HCT116 (cell line): ENCODE measurements around the gene RAB11FIP2. TPM values are rescaled to one million over a fixed set of nuclear protein-coding genes. Genes with fewer than 3 reads are reported as not detected.

Experiments used
- ATAC-seq: fragments of 200-7000 bp; cut with Tn5 transposase; 2 replicates; pipeline ENCODE4 v1.9.1; 2020; ENCODE audit warnings: mild to moderate bottlenecking, moderate library complexity
- BruUV-seq: library from RNA; stranded (reverse); fragments of 400-500 nt; replicated peaks from 2 replicates; lab custom pipeline; 2021; lab: Mats Ljungman, UMichigan
- CTCF ChIA-PET: fragments of 300-600 bp; sonication (Branson Sonifier 250); formaldehyde crosslinking; loops from one replicate; lab custom pipeline; 2021; ENCODE audit warnings: antibody characterized with exemption; lab: Charles Lee
- POLR2A ChIA-PET: fragments of 300-600, 350-600 bp; sonication (Branson Sonifier 250); formaldehyde crosslinking; loops from one replicate; lab custom pipeline; 2021; ENCODE audit warnings: antibody characterized with exemption; lab: Charles Lee
- RAD21 ChIA-PET, 2 experiments: fragments of 300-600 bp; sonication (Branson Sonifier 250); formaldehyde crosslinking; loops; one replicate each; lab custom pipeline; 2023; ENCODE audit warnings: low total read pairs in 2 of 2; ENCODE audit not compliant: uncharacterized antibody in 2 of 2, unreplicated experiment in 2 of 2, low non-redundant PET in 1 of 2; lab: Charles Lee
- DNase-seq: peaks from one replicate; pipeline ENCODE4 v3.0.0-alpha.2; 2010; ENCODE audit warnings: low read depth, low spot score
- H2AFZ ChIP-seq: fragments of 200-600 bp; shearing (Covaris generic), sonication (generic); 2 replicates; pipeline ENCODE4 v1.6.1; 2017; ENCODE audit warnings: low read depth, mixed run types, mixed read lengths, antibody characterized with exemption, low read length; ENCODE audit not compliant: poor library complexity, severe bottlenecking
- H3K27ac ChIP-seq: 2 replicates; pipeline ENCODE4 v1.5.1; 2012; ENCODE audit warnings: low read depth, low read length
- H3K27me3 ChIP-seq: fragments of 200-600 bp; sonication (generic); 2 replicates; pipeline ENCODE4 v1.6.1; 2016; ENCODE audit warnings: mixed run types, low read length, mixed read lengths; ENCODE audit not compliant: insufficient read depth
- H3K36me3 ChIP-seq, 2 experiments: fragments of 200-500 bp in 1 of 2; fragments of 200-600 bp in 1 of 2; sonication (Bioruptor generic) in 1 of 2; sonication (generic) in 1 of 2; 2 replicates each; pipeline versions ENCODE4 v1.5.1 to v1.6.1; 2014 to 2016; ENCODE audit warnings: low read length in 2 of 2, inconsistent platforms in 1 of 2, mixed read lengths in 1 of 2, mixed run types in 1 of 2; ENCODE audit not compliant: insufficient read depth in 2 of 2, control insufficient read depth in 1 of 2
- H3K4me1 ChIP-seq, 2 experiments: fragments of 200-600 bp in 1 of 2; sonication (generic) in 1 of 2; 2 replicates each; pipeline versions ENCODE4 v1.5.1 to v1.6.1; 2012 to 2017; ENCODE audit warnings: low read length in 2 of 2, inconsistent platforms in 1 of 2, mild to moderate bottlenecking in 1 of 2, mixed read lengths in 1 of 2, mixed run types in 1 of 2, moderate library complexity in 1 of 2; ENCODE audit not compliant: insufficient read depth in 2 of 2, control insufficient read depth in 1 of 2
- H3K4me2 ChIP-seq: fragments of 200-600 bp; sonication (generic); 2 replicates; pipeline ENCODE4 v1.6.1; 2017; ENCODE audit warnings: mixed run types, low read length, mixed read lengths
- H3K4me3 ChIP-seq, 2 experiments: fragments of 200-600 bp in 1 of 2; sonication (generic) in 1 of 2; replicated peaks in 1 of 2; 2 replicates each; pipeline ENCODE4 v1.5.1; 2011 to 2016; ENCODE audit warnings: low read length in 2 of 2, control low read depth in 1 of 2, low read depth in 1 of 2, mild to moderate bottlenecking in 1 of 2, mixed read lengths in 1 of 2, mixed run types in 1 of 2
- H3K79me2 ChIP-seq: fragments of 200-600 bp; sonication (generic); 2 replicates; pipeline ENCODE4 v1.6.1; 2017; ENCODE audit warnings: mild to moderate bottlenecking, mixed run types, low read length, moderate library complexity, mixed read lengths; ENCODE audit not compliant: insufficient read depth
- H3K9ac ChIP-seq: fragments of 200-600 bp; sonication (generic); 2 replicates; pipeline ENCODE4 v1.6.1; 2016; ENCODE audit warnings: low read length, mixed read lengths
- H3K9me2 ChIP-seq: fragments of 200-600 bp; sonication (generic), shearing (Covaris generic); 2 replicates; pipeline ENCODE4 v1.6.1; 2017; ENCODE audit warnings: mixed run types, mild to moderate bottlenecking, moderate library complexity; ENCODE audit not compliant: insufficient read depth
- H3K9me3 ChIP-seq, 2 experiments: fragments of 200-500 bp in 1 of 2; fragments of 200-600 bp in 1 of 2; sonication (Bioruptor generic) in 1 of 2; sonication (generic) in 1 of 2; 2 replicates each; pipeline ENCODE4 v1.6.1; 2014 to 2017; ENCODE audit warnings: low read length in 2 of 2, mixed read lengths in 2 of 2, inconsistent platforms in 1 of 2, low read depth in 1 of 2, mild to moderate bottlenecking in 1 of 2, mixed run types in 1 of 2, moderate library complexity in 1 of 2; ENCODE audit not compliant: control insufficient read depth in 1 of 2, insufficient read depth in 1 of 2
- H4K20me1 ChIP-seq: fragments of 200-600 bp; sonication (generic), shearing (Covaris generic); 2 replicates; pipeline ENCODE4 v1.6.1; 2017; ENCODE audit warnings: mixed run types, mild to moderate bottlenecking, moderate library complexity; ENCODE audit not compliant: insufficient read depth
- CBX3 ChIP-seq: IDR thresholded peaks from 2 replicates; pipeline ENCODE4 v1.6.1; 2012; ENCODE audit warnings: low read depth
- CEBPB ChIP-seq: IDR thresholded peaks from 2 replicates; pipeline ENCODE4 v1.6.1; 2012; ENCODE audit warnings: low read depth
- EGR1 ChIP-seq: IDR thresholded peaks from 2 replicates; pipeline ENCODE4 v1.6.1; 2012; ENCODE audit warnings: low read depth
- ELF1 ChIP-seq: IDR thresholded peaks from 2 replicates; pipeline ENCODE4 v1.6.1; 2012; ENCODE audit warnings: low read depth, borderline replicate concordance
- FOSL1 ChIP-seq: IDR thresholded peaks from 2 replicates; pipeline ENCODE4 v1.6.1; 2012; ENCODE audit warnings: low read depth
- POLR2A ChIP-seq: IDR thresholded peaks from 2 replicates; pipeline ENCODE4 v1.7.0; 2011; ENCODE audit warnings: borderline replicate concordance; ENCODE audit not compliant: insufficient read depth, insufficient read length; ENCODE audit errors: extremely low read depth
- POLR2AphosphoS5 ChIP-seq: IDR thresholded peaks from 2 replicates; pipeline ENCODE4 v1.6.1; 2011; ENCODE audit warnings: mild to moderate bottlenecking, low read depth, low read length, moderate library complexity
- REST ChIP-seq: IDR thresholded peaks from 2 replicates; pipeline ENCODE4 v1.6.1; 2012; ENCODE audit warnings: low read depth
- SP1 ChIP-seq: IDR thresholded peaks from 2 replicates; pipeline ENCODE4 v1.6.1; 2012; ENCODE audit warnings: low read depth
- SRF ChIP-seq: IDR thresholded peaks from 2 replicates; pipeline ENCODE4 v1.6.1; 2012; ENCODE audit warnings: low read depth
- intact Hi-C: fragments of 100-400 bp; cut with micrococcal nuclease; formaldehyde crosslinking; loops from 2 replicates; pipeline ENCODE4 v1.10.0; 2022
- total RNA-seq: library from RNA; stranded (reverse); gene quantifications from one replicate; pipeline ENCODE4 v1.2.1, GENCODE V29; 2021; ENCODE audit not compliant: unreplicated experiment
- TF ChIP-seq, protein P1 (sequence below): IDR thresholded peaks from 2 replicates; pipeline ENCODE4 v1.6.1; 2012
- TF ChIP-seq, protein P2 (sequence below), 3 experiments: fragments of 200-600 bp in 1 of 3; sonication (generic) in 1 of 3; IDR thresholded peaks in 2 of 3; conservative IDR thresholded peaks in 1 of 3; 2 replicates each; pipeline ENCODE4 v1.5.1; 2012 to 2017; ENCODE audit warnings: low read depth in 2 of 3, low read length in 2 of 3, antibody characterized with exemption in 1 of 3, borderline replicate concordance in 1 of 3, control low read depth in 1 of 3, mild to moderate bottlenecking in 1 of 3, mixed read lengths in 1 of 3, mixed run types in 1 of 3, moderate library complexity in 1 of 3; ENCODE audit not compliant: insufficient read depth in 1 of 3

Gene RAB11FIP2
- total RNA-seq, 1 experiment from 2014 or later = 16.8 TPM

DNA sequence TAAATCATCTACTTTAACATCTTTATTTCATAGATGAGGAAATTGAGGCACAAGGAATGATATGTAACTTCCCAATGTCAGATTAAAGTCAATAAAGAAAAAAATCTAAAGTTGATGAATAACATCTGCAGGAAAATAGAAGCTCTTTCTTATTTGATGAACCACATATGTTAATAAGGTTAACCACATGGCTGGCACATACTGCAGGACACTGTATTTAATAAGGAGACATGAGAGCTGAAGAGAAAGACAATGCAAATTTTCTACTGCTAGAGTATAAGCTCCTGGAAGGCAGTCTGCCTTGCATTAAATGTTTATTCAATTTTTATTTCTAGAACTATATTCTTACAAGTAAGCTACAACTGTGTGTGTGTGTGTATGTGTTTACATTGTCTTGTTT is 4.4 kb downstream of the RAB11FIP2 start:
- Histone ChIP-seq H4K20me1 (no peaks in the 10 kb centered on the region), H3K4me1 (peaks cover 10 to 13% of the 10 kb centered on the region in 2 experiments; a peak in 3 of 4 replicates), H3K9me3 (no peaks in the 10 kb centered on the region), H3K36me3 (no peaks in the 10 kb centered on the region), H3K9ac (no peak overlapping the region), H3K4me2 (no peak overlapping the region), H3K27me3 (no peaks in the 10 kb centered on the region), H3K9me2 (no peaks in the 10 kb centered on the region)
- intact Hi-C loops = no loop called here
- no peak for ATAC-seq
- ChIA-PET RAD21 (interaction anchor here in 1 of 2 experiments (0.7 kb wide), 1 partner anchor 444 kb away, joined by 3 read pairs; no protein-coding TSS in a partner anchor), POLR2A (no interaction called here)
- TF ChIP-seq FOSL1 = no peak
- TF ChIP-seq, protein P1, sequence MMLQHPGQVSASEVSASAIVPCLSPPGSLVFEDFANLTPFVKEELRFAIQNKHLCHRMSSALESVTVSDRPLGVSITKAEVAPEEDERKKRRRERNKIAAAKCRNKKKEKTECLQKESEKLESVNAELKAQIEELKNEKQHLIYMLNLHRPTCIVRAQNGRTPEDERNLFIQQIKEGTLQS = no peak
- TF ChIP-seq ELF1 = no peak
- no peak for TF ChIP-seq SRF
- TF ChIP-seq CBX3 = no peak
- TF ChIP-seq CEBPB = no peak
- TF ChIP-seq, protein P2, sequence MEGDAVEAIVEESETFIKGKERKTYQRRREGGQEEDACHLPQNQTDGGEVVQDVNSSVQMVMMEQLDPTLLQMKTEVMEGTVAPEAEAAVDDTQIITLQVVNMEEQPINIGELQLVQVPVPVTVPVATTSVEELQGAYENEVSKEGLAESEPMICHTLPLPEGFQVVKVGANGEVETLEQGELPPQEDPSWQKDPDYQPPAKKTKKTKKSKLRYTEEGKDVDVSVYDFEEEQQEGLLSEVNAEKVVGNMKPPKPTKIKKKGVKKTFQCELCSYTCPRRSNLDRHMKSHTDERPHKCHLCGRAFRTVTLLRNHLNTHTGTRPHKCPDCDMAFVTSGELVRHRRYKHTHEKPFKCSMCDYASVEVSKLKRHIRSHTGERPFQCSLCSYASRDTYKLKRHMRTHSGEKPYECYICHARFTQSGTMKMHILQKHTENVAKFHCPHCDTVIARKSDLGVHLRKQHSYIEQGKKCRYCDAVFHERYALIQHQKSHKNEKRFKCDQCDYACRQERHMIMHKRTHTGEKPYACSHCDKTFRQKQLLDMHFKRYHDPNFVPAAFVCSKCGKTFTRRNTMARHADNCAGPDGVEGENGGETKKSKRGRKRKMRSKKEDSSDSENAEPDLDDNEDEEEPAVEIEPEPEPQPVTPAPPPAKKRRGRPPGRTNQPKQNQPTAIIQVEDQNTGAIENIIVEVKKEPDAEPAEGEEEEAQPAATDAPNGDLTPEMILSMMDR (IDR thresholded peaks at IDR 0.05 in 2 of 3, conservative IDR thresholded peaks at IDR 0.05 in 1 of 3; ENCODE audit: borderline replicate concordance in 1 of 3, insufficient read depth in 1 of 3, low read depth in 2 of 3, low read length in 2 of 3) = no peak
- no peak for TF ChIP-seq EGR1
- TF ChIP-seq POLR2A = no peak
- TF ChIP-seq SP1 = no peak
- TF ChIP-seq REST = no peak
- no peak for TF ChIP-seq POLR2AphosphoS5
- TF ChIP-seq, all 23 proteins: peak for 0
- Histone ChIP-seq H3K27ac (no peak overlapping the region), H2AFZ (no peak overlapping the region), H3K4me3 (no peak overlapping the region), H3K79me2 (peaks cover 58% of the 10 kb centered on the region)
- CTCF ChIA-PET = no interaction called here
- DNase-seq = no peak
- no TSS peak for BruUV-seq
